AG04450 (cell line): ENCODE results near the gene MIS12. TPM values are rescaled to one million over a fixed set of nuclear protein-coding genes. Genes with fewer than 3 reads are reported as not detected.

Experiments used
- polyA plus RNA-seq: library from polyadenylated mRNA; depleted of rRNA; stranded (reverse); fragments of >200 nt; gene quantifications from 2 replicates; pipeline ENCODE4 v1.2.3, GENCODE V29; 2011; rRNA removed

The MIS12 gene
- polyA plus RNA-seq, 1 experiment = 13.7 TPM

Other genes with a start within 250 kb of the MIS12 start
- gene RABEP1, start 204.3 kb upstream of the MIS12 start, polyA plus RNA-seq = 33.2 and 46.9 TPM in 2 replicates
- gene NUP88, start 66.9 kb upstream of the MIS12 start, polyA plus RNA-seq = 67.9 and 74.7 TPM in 2 replicates
- gene RPAIN, start 66.4 kb upstream of the MIS12 start, polyA plus RNA-seq = 33.0 and 37.5 TPM in 2 replicates
- gene C1QBP, start 47.4 kb upstream of the MIS12 start, polyA plus RNA-seq = 133 and 175 TPM in 2 replicates
- gene DHX33, start 17.6 kb upstream of the MIS12 start, polyA plus RNA-seq = 10.0 and 11.3 TPM in 2 replicates
- 88.2 and 101 TPM in 2 replicates for gene DERL2, start 388 bp upstream of the MIS12 start, polyA plus RNA-seq
- gene NLRP1, start 97.9 kb downstream of the MIS12 start, polyA plus RNA-seq = 73.2 and 80.5 TPM in 2 replicates